GM19468 (cell line): Measurements from ENCODE around the gene KLF13.

Experiments
- ATAC-seq: cut with Tn5 transposase; IDR thresholded peaks from one replicate; pipeline ENCODE4 v1.9.1; 2021; ENCODE audit warnings: mild to moderate bottlenecking, moderate library complexity, moderate number of reproducible peaks; ENCODE audit not compliant: unreplicated experiment; ENCODE audit errors: extremely low read depth

Gene KLF13

DNA sequence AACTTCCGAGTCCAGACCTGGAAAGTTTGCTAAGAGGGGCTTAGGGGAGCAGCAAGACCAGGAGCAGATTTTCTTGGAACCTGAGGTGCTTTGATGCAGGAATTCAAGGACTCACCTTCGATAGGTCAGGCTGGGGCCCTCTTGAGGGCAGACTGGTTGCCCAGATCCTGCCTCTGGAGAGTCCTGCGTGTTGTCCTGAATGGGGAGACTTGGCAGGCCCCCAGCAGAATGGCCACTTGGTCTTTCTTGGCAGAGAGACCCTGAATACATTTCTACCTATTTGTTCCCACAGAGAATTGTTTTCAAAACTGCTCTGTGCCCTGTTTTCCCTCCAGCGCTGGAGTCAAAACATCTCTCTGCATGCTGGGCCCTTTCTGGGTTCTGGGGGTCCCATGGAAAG lies 4.2 kb downstream of the KLF13 start:
- ATAC-seq = no peak

GRCh38 chr15:31331389-31331788 lies 4.8 kb downstream of the KLF13 start:
- no peak for ATAC-seq

- no peak for ATAC-seq
Measured at GRCh38 chr15:31332020-31332680, 5.5 kb downstream of the KLF13 start.

- no peak for ATAC-seq
Measured at GRCh38 chr15:31332681-31333071, 6.0 kb downstream of the KLF13 start.

- no peak for ATAC-seq
Measured at GRCh38 chr15:31333119-31333518, 6.5 kb downstream of the KLF13 start.

GRCh38 chr15:31333820-31334219 lies 7.2 kb downstream of the KLF13 start:
- no peak for ATAC-seq

DNA sequence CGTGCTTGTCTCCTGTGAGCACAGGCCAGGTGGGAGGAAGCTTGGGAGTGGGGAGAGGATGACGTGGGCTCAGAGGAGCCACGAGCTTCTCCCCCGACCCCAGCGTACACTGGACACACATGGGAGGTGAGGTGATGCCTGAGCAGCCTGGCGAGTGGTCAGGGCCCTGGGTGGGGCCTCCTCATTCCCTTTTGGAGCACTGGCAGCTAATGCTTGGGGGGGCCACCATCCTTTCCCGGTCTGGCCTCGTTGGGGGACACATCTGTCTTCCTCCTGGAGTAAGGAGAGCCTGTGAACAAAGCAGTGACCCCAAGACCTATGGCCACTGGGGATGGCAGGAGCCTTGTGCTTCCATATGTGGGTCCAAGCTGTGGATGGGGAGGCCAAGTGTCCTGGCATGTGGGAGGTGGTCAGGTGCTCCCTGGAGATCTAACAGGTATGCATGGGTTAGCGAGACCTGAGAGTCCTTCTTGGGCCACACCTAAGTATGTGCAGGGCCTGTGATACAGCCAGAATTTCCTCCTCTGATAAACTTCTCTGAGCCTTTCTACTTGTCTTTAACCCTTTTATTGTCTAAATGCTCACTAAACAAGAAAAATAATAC lies 9.5 kb downstream of the KLF13 start:
- ATAC-seq = no peak

- no peak for ATAC-seq
Measured at GRCh38 chr15:31336593-31337295, 10.1 kb downstream of the KLF13 start.

GRCh38 chr15:31337352-31338031 lies 10.9 kb downstream of the KLF13 start:
- no peak for ATAC-seq

DNA sequence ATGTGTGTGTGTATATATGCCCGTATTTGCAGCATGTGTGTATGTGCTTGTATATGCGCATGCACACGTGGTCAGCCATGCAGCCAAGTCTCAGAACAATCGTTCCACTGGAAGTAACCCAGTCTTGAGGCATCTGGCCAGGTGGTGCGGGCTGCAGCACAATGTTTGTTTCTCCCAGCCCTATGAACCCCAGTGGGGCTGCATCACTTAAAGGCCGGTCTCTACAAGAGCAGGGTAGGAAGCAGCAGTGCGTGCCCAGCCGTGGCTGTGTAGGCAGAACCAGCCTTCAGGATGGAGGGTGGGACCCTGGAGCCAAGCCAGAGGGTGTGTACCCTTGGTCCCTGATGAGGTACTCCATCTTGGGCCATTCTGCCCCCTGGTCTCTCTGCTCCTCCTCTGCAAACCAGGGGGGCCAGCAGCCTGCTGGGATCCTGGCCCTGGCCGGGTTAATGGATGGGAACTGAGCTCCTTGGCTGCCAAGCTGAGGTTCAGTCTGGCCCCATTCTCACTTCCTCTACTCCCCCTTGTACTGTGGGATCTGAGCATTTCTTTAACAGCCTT lies 11.8 kb downstream of the KLF13 start:
- peak; percentile 40 for ATAC-seq

DNA sequence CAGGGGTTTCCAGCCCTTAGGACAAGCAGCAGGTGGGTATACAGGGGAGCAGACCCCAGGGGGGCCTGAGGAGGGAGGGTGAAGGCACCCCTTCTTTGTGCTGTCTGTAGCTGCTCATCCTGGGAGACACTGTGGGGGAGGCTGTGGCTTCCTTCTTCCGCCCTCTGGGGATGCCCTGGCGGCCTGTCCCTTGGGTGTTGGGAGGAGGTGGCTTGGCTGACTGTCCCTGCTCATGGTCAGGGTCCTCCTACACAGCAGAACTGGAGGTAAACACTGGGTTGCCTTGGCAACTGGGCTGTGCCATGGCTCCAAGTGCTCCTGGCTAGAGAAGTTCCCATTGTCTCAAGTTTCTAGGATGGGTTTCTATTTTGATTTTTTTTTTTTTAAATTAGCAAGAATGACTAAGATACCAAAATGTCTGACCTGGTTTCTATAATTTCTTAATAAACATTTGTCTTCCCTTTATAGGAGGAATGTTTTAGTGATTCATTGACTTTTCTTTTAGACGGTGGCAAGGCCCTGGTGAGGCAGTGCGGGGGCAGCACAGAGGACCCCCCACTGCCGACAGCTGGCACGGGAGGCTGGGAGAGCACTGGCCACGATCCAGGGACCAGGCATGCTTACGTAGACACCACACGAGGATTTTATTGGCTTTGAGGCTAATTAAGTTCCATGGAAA lies 12.4 kb downstream of the KLF13 start:
- peak; percentile 19 for ATAC-seq

DNA sequence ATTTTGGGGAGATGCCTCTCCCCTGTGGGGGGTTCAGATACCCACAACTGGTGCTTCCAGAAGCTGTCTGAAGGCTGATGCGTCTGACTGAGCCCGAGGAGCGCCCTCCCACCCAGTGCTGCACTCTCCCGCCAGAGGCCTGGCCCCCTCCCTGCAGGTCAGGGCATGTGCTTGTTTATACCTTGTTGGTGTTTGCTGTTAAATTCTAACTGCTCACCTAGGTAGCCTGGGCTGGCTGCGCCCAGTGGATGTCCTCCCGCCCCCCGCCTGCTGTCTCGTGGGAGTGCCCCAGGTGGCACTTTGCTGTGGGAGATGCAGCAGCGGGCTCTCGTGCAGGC lies 12.9 kb downstream of the KLF13 start:
- no peak for ATAC-seq

- ATAC-seq = no peak
Measured at GRCh38 chr15:31340047-31340446, 13.4 kb downstream of the KLF13 start.

- ATAC-seq = no peak
Measured at GRCh38 chr15:31340592-31340991, 14.0 kb downstream of the KLF13 start.

DNA sequence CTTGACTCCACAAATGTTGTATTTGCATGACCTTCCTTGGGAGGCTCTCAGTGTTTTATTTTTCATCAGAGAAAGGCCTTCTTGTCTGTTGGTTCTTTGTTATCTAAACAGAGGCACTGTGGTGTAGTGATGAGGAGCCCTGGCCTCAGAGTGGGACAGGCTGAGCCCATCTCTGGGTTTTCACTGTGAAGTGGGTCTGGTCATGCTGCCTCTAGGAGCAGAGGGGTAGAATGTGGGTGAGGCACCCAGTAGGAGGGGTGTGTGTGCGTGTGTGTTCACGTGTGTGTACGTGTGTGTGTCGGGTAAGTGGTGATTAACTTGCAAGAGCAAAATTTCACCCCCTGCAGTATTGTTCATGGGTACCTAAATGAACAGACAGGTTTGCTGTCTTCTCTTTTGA lies 14.4 kb downstream of the KLF13 start:
- ATAC-seq = no peak

DNA sequence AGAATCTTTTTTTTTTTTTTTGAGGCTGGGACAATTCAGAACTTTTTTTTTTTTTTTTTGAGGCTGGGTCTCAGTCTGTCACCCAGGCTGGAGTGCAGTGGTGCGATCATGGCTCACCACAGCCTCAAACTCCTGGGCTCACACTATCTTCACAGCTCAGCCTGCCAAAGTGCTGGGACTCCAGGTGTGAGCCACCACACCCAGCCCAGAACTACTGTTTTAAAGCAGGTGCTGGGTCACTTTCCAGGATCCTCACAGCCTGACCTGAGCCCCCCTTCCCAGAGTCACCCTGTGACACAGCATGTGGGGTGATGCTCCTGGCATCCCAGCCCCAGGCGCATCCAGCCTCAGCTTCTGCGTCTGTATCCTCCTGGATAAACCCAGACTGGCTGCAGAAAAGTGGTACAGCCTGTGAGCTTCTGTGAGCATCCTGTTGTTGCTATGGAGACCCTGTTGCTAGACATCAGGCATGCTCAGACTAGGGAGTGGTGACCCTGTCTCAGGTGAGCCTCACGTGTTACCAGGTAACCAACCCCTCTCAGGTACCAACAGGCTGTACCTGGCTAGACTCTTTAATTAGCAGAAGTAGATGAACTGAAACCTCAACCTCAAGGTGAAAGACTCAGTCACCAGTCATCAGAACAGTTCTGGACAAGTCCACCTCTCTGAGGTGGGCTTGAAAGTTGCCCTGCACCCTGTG lies 15.0 kb downstream of the KLF13 start:
- no peak for ATAC-seq

GRCh38 chr15:31342381-31342780 lies 15.7 kb downstream of the KLF13 start:
- ATAC-seq = no peak

- ATAC-seq = no peak
Measured at GRCh38 chr15:31342781-31343626, 16.4 kb downstream of the KLF13 start.

GRCh38 chr15:31343831-31344230 lies 17.2 kb downstream of the KLF13 start:
- ATAC-seq = no peak
